Gastroesophageal sphincter (tissue), 4 donors: ENCODE results near the gene ADAMTSL3. TPM values are rescaled to one million over a fixed set of nuclear protein-coding genes. Genes with fewer than 3 reads are reported as not detected.

ENCODE experiments used
- ATAC-seq: fragments of 150-250 bp; one replicate; pipeline ENCODE4 v1.9.1; 2016; ENCODE audit warnings: mild to moderate bottlenecking, moderate library complexity
- H3K27ac ChIP-seq, 4 donors: fragments of 200-600 bp; sonication (generic) in 3 of 4; 1 replicate in 3 of 4; 2 replicates in 1 of 4; pipeline ENCODE4 v1.5.1; 2016 to 2019
- H3K27me3 ChIP-seq: fragments of 200-600 bp; sonication (generic); one replicate; pipeline ENCODE4 v1.5.1; 2019
- H3K36me3 ChIP-seq, 2 donors: fragments of 200-600 bp; sonication (generic); one replicate each; pipeline ENCODE4 v1.5.1; 2019; ENCODE audit warnings: control low read depth in 1 of 2
- H3K4me1 ChIP-seq, 3 donors: fragments of 200-600 bp; sonication (generic); 1 replicate in 2 of 3; 2 replicates in 1 of 3; pipeline ENCODE4 v1.5.1; 2016 to 2019; ENCODE audit warnings: control low read depth in 2 of 3
- H3K4me3 ChIP-seq, 2 donors: fragments of 200-600 bp; sonication (generic); one replicate each; pipeline ENCODE4 v1.5.1; 2019; ENCODE audit warnings: mild to moderate bottlenecking in 1 of 2, moderate library complexity in 1 of 2
- H3K9me3 ChIP-seq, 3 donors: fragments of 200-600 bp; sonication (generic); one replicate each; pipeline ENCODE4 v1.5.1; 2017 to 2019; ENCODE audit warnings: control low read depth in 2 of 3
- CTCF ChIP-seq, 4 experiments: fragments of 200-600 bp in 2 of 4; fragments of 450-650 bp in 2 of 4; sonication (generic) in 1 of 4; IDR thresholded peaks; one replicate each; pipeline ENCODE4 v1.5.1; 2017 to 2019; ENCODE audit warnings: antibody characterized with exemption in 4 of 4, mild to moderate bottlenecking in 2 of 4, moderate library complexity in 2 of 4
- EP300 ChIP-seq: sonication (generic); formaldehyde crosslinking; IDR thresholded peaks from one replicate; pipeline ENCODE4 v1.6.1; 2017; ENCODE audit warnings: antibody characterized with exemption, mild to moderate bottlenecking
- POLR2A ChIP-seq, 2 donors: fragments of 450-650 bp; IDR thresholded peaks; one replicate each; pipeline ENCODE4 v1.6.1; 2017; ENCODE audit warnings: antibody characterized with exemption in 2 of 2, mild to moderate bottlenecking in 2 of 2, moderate library complexity in 1 of 2
- POLR2AphosphoS5 ChIP-seq: sonication (generic); formaldehyde crosslinking; IDR thresholded peaks from one replicate; pipeline ENCODE4 v1.6.1; 2017; ENCODE audit warnings: antibody characterized with exemption
- WGBS, 2 donors: methylation state at CpG; one replicate each; pipeline ENCODE4 v1.1.5; 2018; ENCODE audit warnings: low coverage in 1 of 2; 5-methylcytosine and 5-hydroxymethylcytosine counted together
- total RNA-seq, 4 donors: library from RNA; depleted of rRNA; stranded (reverse); fragments of >200 nt; gene quantifications; one replicate each; pipeline ENCODE4 v1.1.0, GENCODE V29; 2016

ADAMTSL3 gene
- total RNA-seq, 4 donors from 2014 or later: 19.4 to 35.9 (median 24.1) TPM

- ATAC-seq: peak; percentile 42
- H3K9me3 ChIP-seq: no peaks in the 10 kb centered on the region
- 8 to 24% methylated on average over 1 of the region's 1 CpG for WGBS, 2 donors
Observed at GRCh38 chr15:83926116-83926515, 272.2 kb downstream of the ADAMTSL3 start.

GRCh38 chr15:83927704-83928391, 273.9 kb downstream of the ADAMTSL3 start:
- H3K4me3 ChIP-seq: no peak overlapping the region
- no peak overlapping the region for H3K27ac ChIP-seq
- H3K27me3 ChIP-seq: no peaks in the 10 kb centered on the region
- H3K9me3 ChIP-seq: no peaks in the 10 kb centered on the region
- H3K4me1 ChIP-seq: peaks cover 4 to 19% (median 5%) of the 10 kb centered on the region in 3 donors
- no peak for ATAC-seq
- TF ChIP-seq EP300 (no peak), POLR2A (IDR thresholded peaks at IDR 0.05) (no peak), CTCF (IDR thresholded peaks at IDR 0.05) (no peak), POLR2AphosphoS5 (no peak)
- WGBS, 2 donors: 93 to 100% methylated on average over 2 of the region's 2 CpGs
- H3K36me3 ChIP-seq: peaks cover 0 to 13% of the 10 kb centered on the region in 2 donors

More at GRCh38 chr15:83926116-83926515, 272.2 kb downstream of the ADAMTSL3 start:
- Histone ChIP-seq H3K27ac (peak overlapping the region in 1 of 4 donors; percentile 36), H3K27me3 (no peaks in the 10 kb centered on the region), H3K4me1 (peaks cover 3 to 15% (median 4%) of the 10 kb centered on the region in 3 donors), H3K36me3 (peaks cover 0 to 13% of the 10 kb centered on the region in 2 donors), H3K4me3 (no peak overlapping the region)
- no peak for TF ChIP-seq EP300
- TF ChIP-seq POLR2A (IDR thresholded peaks at IDR 0.05): no peak
- peak; percentile 41 for TF ChIP-seq POLR2AphosphoS5

- no peak for TF ChIP-seq EP300
- TF ChIP-seq POLR2AphosphoS5: no peak
- TF ChIP-seq POLR2A (IDR thresholded peaks at IDR 0.05): no peak
- no peak for TF ChIP-seq CTCF (IDR thresholded peaks at IDR 0.05)
- H3K36me3 ChIP-seq: peaks cover 0 to 13% of the 10 kb centered on the region in 2 donors
- no peak overlapping the region for H3K27ac ChIP-seq
- peaks cover 4 to 19% (median 5%) of the 10 kb centered on the region in 3 donors for H3K4me1 ChIP-seq
- no peak for ATAC-seq
- H3K27me3 ChIP-seq: no peaks in the 10 kb centered on the region
- H3K4me3 ChIP-seq: no peak overlapping the region
- 82 to 90% methylated on average over 1 of the region's 1 CpG for WGBS, 2 donors
- H3K9me3 ChIP-seq: no peaks in the 10 kb centered on the region
Observed at GRCh38 chr15:83928392-83928734, 274.4 kb downstream of the ADAMTSL3 start.

- no peak for TF ChIP-seq POLR2A (IDR thresholded peaks at IDR 0.05)
- TF ChIP-seq POLR2AphosphoS5: no peak
- Histone ChIP-seq H3K9me3 (no peaks in the 10 kb centered on the region), H3K4me1 (peaks cover 4 to 19% (median 5%) of the 10 kb centered on the region in 3 donors), H3K4me3 (no peak overlapping the region), H3K27ac (peak overlapping the region in 1 of 4 donors; percentile 56), H3K27me3 (no peaks in the 10 kb centered on the region), H3K36me3 (peaks cover 0 to 8% of the 10 kb centered on the region in 2 donors)
- no peak for ATAC-seq
- 72 to 90% methylated on average over 4 to 5 of the region's 5 CpGs for WGBS, 2 donors
Observed at GRCh38 chr15:83928878-83929418, 275.0 kb downstream of the ADAMTSL3 start.

- Histone ChIP-seq H3K36me3 (peaks cover 0 to 6% of the 10 kb centered on the region in 2 donors), H3K9me3 (no peaks in the 10 kb centered on the region), H3K27me3 (no peaks in the 10 kb centered on the region), H3K4me3 (no peak overlapping the region), H3K4me1 (peaks cover 4 to 19% (median 5%) of the 10 kb centered on the region in 3 donors), H3K27ac (peak overlapping the region in 3 of 4 donors; percentile 17 to 56 (median 39))
- TF ChIP-seq POLR2AphosphoS5: no peak
- no peak for TF ChIP-seq CTCF (IDR thresholded peaks at IDR 0.05)
- no peak for TF ChIP-seq EP300
- no peak for TF ChIP-seq POLR2A (IDR thresholded peaks at IDR 0.05)
- ATAC-seq: no peak
- 83 to 100% methylated on average over 1 of the region's 1 CpG for WGBS, 2 donors
Observed at GRCh38 chr15:83929619-83930018, 275.7 kb downstream of the ADAMTSL3 start.
